GM18858 (cell line): ENCODE data around the gene AGTR1.
A peak's percentile ranks its signal among the peaks of the same experiment; 100 is the strongest.
"Not testable (repeated sequence)": the region's sequence is repeated elsewhere in the genome, so short reads cannot be mapped to it uniquely, and the experiment has no call there.

Experiments used
- ATAC-seq: cut with Tn5 transposase; IDR thresholded peaks from one replicate; pipeline ENCODE4 v1.9.1; 2021; ENCODE audit not compliant: unreplicated experiment

The AGTR1 gene

DNA sequence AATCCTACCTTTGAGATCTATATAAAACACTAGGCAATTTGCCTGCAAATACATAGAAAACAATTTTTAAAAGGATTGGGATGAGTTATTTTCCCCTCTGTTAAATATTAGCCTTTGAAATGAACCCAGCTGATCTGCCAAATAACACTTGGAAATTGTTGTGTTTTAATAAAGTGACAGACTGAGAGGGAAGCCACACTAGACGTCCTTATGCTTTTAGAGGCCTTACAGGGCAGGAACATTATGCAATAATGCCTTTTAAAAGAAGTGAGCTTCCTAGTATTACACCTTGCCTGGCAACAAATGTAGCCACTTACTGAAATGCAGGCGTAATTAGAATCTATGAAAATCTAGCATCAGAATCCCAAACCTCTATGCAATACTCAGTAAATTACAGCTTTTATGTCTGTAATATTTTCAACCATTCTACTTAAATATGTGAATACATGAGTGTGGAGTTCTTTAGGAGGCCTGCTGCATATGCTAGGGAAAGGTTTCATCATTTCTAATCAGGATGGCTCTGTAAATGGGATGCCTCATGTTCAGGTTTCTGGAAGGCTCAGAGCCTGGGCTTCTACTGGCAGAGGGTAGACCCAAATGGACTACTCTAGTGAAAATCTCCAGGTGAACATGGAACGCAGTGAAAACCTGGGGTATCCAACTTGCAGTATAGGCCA is 20.3 kb downstream of the AGTR1 start:
- ATAC-seq = no peak

- no peak for ATAC-seq
These were observed 21.5 kb downstream of the AGTR1 start for GRCh38 chr3:148718982-148719862.

GRCh38 chr3:148720873-148721272 is 23.2 kb downstream of the AGTR1 start:
- ATAC-seq = no peak

DNA sequence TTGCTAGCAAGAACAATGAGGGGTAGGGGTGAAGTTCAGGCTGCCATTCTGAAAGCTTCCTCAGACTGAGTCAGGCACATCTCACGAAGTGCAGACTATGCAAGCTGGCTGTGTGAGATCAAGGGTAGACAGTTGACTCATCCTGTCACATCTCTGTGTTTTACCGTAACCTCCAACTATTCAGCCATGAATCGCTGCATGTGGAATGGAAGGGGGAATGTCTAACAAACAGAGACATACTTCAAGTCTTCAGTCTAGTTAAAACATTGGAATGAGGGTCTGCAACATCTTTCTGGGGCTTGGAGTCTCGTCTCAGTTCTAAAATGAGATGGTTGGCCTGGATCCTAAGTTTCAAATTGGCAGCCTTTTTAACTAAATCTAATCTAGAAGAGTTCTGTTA is 25.9 kb downstream of the AGTR1 start:
- ATAC-seq = no peak

DNA sequence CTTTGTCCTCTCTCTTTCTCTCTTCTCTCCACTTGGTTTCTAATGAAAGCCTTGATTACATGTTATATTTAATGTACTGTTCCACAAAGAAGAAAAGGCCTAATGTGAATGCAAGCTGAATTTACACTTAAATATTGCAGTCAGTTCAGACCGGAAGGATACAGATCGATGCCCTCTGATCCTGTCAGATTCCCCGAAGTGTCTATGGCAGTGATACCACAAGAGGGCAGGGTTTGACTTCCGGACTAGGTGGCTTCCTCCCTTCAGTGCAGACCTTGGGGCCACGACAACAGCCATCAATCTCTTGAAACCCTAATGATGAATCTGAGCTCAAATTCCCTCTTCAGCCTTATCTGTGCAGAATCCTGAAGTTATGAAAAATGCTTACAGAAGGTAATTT is 29.5 kb downstream of the AGTR1 start:
- peak; percentile 84 for ATAC-seq

DNA sequence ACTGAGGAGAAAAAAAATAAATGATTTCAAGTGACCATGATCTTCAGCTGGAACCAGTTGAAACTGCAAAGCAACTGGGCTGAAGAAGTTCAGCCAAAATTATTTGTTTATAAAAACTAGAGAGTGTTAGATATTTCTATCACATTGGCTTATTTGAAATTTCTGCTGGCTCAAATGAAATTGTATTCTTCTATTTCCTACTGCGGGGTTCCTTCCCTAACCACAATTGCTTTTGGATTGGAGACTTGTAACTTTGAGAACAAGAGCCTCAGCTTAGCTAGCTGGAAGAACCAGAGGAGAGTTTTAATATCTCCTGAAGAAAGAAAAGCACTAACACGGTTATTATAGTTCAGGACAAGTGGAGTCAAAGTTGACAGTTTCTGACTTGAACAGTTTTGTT is 31.1 kb downstream of the AGTR1 start:
- no peak for ATAC-seq

DNA sequence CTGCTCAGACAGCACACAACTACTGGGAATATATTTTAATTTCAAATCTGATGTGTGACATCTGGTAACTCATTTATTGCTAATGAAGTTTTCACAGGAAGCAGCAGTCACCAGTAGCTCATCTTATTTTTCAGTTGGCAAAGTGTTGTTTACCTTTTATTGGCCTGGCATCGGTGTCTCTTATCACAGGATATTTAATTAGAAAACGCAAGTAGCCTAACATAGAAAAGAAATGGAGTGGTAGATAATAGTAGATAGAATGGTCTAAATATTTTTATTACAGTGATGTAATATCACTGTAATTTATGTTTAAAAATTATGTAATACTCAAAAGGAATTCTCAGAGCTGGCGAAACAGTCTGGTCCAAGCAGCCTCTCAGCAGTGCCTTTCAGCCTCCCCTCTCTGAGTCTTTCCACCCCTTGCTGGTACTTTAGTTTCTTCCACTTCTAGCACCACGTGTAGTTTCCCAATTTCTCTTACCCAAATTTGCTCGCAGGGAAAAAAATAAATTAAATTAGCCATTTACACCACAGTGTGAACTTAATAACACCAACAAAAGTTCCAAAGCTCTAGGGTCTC is 31.9 kb downstream of the AGTR1 start:
- no peak for ATAC-seq

DNA sequence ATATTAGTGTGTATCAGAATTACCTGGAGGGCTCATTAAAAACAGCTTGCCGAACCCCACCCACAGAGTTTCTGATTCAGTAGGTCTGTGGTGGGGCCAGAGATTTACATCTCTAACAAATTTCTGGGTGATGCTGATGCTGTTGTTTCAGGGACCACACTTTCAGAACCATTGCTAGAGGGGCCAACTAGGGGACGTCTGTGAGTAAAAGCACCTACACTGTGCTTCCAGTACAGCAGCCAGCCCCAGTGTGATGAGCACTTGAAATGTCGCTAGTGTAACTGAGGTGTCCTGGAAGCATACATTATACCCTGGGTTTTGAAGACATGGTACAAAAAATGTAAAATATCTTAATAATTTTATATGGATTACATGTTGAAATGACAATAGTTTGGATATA is 33.0 kb downstream of the AGTR1 start:
- ATAC-seq = no peak

DNA sequence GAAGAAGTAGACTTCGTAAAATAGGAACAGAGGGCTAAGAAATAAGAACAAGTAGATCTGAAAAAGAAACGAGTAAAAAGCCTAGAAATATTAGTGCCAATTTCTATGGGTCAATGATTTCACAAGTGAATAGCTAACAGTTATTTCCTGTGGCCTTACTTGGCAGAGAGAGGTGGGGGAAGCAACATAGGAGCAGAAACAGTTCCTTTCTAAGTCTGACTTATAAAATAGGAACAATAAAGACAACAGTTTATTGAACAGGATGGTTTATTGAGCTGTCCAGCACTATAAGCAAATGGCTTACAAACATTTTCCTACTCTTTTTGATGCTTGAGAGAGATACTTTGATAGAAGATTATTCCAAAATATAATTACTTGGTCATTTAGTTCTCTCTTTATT is 37.9 kb downstream of the AGTR1 start:
- ATAC-seq = no peak

GRCh38 chr3:148736086-148736485 is 38.4 kb downstream of the AGTR1 start:
- no peak for ATAC-seq

- ATAC-seq = no peak
These were observed 39.4 kb downstream of the AGTR1 start for GRCh38 chr3:148737104-148737530.

DNA sequence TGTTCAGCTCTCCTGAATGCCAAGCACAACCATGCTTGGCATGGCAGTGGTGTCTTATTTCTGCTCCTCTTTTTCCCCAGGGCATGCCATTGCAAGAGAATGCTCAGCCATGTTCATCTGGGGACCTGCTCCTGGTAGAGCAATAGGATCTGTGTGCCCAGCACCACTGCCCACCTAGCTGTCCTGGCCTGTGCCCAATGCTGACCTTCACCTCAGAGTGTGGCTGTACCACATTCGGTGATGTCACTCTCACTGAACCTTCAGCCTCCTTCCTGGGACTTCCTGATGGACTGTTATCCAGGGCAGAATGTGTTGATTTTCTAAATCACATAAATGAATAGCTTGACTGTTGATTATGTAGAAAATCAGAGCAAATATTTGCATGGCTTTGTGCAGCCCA is 42.0 kb downstream of the AGTR1 start:
- ATAC-seq = no peak

DNA sequence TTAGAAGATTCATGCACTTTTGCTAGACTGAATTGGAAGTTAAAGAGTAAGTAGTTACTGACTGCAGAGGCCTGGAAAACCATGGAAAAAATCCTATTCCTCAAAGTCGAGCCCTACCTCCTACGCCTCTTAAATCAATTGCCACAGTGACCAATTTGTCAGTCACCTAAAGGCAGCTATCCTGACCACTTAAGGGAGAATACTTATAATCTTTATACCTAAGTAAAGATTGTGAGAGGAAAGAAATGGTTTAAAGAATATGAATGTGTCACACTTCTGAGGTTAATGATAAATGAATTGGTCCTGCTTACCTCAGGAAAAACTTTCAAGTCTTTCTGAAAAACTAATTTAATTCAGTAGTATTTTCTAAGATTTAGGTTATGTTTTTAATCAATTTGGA is 42.6 kb downstream of the AGTR1 start:
- no peak for ATAC-seq

DNA sequence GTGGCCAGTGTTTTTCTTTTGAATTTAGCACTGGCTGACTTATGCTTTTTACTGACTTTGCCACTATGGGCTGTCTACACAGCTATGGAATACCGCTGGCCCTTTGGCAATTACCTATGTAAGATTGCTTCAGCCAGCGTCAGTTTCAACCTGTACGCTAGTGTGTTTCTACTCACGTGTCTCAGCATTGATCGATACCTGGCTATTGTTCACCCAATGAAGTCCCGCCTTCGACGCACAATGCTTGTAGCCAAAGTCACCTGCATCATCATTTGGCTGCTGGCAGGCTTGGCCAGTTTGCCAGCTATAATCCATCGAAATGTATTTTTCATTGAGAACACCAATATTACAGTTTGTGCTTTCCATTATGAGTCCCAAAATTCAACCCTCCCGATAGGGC is 43.5 kb downstream of the AGTR1 start:
- no peak for ATAC-seq

- no peak for ATAC-seq
These were observed 44.4 kb downstream of the AGTR1 start for GRCh38 chr3:148742118-148742517.

- ATAC-seq = no peak
These were observed 48.4 kb downstream of the AGTR1 start for GRCh38 chr3:148746053-148746452.

DNA sequence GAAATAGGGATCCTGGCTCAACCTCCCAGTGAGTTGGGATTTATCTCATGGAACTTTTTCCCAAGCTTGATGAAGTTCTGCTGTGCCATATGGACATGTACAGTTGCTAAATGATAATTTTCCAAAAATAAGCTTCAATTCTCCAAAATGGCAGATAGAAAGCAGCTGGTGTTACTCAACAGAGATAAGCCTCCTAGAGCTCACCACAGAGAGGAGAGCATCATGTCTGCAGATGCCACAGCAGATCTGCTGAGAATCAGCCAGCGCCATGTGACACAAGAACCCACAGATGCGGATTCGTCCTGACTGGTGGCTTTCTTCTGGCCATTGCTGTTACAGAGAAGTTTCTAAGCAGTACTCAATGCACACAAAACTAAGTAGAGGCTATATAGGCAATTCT is 50.6 kb downstream of the AGTR1 start:
- no peak for ATAC-seq

DNA sequence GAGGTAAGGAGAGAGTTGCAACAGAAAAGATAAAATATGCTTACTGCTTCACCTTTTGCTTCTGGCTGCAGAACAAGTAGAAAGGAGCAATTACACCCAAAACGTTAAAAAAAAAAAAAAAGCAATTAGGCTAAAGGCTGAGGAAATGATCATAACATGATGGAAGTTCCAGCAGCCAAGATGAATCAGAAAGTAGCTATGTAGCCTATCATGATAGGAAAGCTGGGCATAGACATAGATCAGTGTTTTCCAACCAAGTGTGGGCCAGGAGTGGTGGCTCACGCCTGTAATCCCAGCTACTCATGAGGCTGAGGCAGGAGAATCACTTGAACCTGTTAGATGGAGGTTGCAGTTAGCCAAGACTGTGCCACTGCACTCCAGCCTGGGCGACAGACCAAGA is 52.6 kb downstream of the AGTR1 start:
- no peak for ATAC-seq

DNA sequence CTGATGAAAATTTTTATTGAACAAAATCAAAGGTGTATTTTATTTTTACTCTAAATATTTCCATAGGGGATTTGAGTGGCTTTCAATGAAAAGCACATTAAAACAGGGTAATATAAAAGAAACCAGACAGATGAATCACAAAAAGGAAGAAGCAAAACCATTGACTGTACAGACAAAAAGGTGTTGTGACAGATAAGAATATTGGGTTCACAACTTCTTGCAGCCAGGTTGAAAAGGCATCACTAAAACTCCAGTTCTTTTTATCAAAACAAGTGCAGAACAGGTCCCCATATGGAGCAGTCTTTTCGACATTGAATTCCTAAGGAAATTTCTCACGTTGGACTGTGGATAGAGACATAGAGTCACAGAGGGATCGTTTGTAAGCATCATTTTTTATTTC is 53.8 kb downstream of the AGTR1 start:
- no peak for ATAC-seq

DNA sequence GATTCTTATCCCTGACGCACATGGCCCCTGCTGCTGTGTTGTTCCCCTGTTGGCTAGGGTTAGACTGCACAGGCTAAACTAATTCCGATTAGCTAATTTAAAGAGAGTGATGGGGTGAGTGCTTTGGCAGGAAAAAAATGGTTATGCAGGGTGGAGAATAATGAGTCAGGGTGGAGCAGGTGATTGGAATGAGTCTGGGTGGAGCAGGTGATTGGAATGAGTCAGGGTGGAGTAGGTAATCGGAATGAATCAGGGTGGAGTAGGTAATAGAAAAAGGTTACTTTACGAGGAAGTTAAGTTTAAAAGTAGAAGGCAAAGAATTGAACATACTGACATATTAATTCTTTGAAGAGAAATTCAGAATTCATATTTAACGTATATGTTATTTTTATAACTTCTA is 55.7 kb downstream of the AGTR1 start:
- not testable (repeated sequence) for ATAC-seq

DNA sequence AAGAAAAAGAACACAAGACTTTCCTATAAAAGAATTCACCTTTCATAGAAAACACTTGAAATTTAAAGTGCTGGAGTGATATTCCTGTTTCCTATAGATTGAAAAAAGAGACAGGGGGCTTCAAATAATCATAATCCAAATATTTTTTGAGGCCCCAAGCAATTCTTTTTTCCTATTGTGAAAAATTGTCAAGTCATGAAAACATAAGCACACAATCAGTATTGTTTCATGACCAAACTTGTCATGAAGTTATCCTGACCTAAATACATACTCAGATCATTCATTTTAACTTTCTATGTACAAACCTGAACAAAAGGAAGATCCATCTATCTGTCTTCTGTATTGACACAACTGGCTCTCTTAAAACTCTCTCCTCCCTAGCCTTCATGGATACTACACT is 57.9 kb downstream of the AGTR1 start:
- ATAC-seq = no peak

GRCh38 chr3:148756311-148756710 is 58.6 kb downstream of the AGTR1 start:
- no peak for ATAC-seq
